ENCODE measurements around the gene AGMO. TPM values are rescaled to one million over a fixed set of nuclear protein-coding genes. Genes with fewer than 3 reads are reported as not detected.
"Not testable (repeated sequence)": the region's sequence is repeated elsewhere in the genome, so short reads cannot be mapped to it uniquely, and the experiment has no call there.

AGMO gene
- total RNA-seq, 2 donors from 2014 or later, result 0.37 to 0.47 TPM

- no peaks in the 10 kb centered on the region for H3K36me3 ChIP-seq
- no peaks in the 10 kb centered on the region for H3K4me1 ChIP-seq
- H3K4me3 ChIP-seq, result no peak overlapping the region
- no peak overlapping the region for H3K9ac ChIP-seq (ENCODE audit: low read depth in 2 of 2, low read length in 2 of 2)
- TF ChIP-seq CTCF (IDR thresholded peaks at IDR 0.05), result no peak
- DNase-seq, result no peak
- no peak overlapping the region for H3K27ac ChIP-seq
- no peaks in the 10 kb centered on the region for H3K27me3 ChIP-seq
- intact Hi-C loops (cut with DNase I), result no loop called here
- no peaks in the 10 kb centered on the region for H3K9me3 ChIP-seq
These were observed 4.6 kb downstream of the AGMO start for GRCh38 chr7:15557186-15557585.

GRCh38 chr7:15556339-15557105, 5.3 kb downstream of the AGMO start:
- no peaks in the 10 kb centered on the region for H3K9me3 ChIP-seq
- H3K4me3 ChIP-seq, result no peak overlapping the region
- H3K4me1 ChIP-seq, result no peaks in the 10 kb centered on the region
- no peak for DNase-seq
- no peaks in the 10 kb centered on the region for H3K36me3 ChIP-seq
- H3K27me3 ChIP-seq, result no peaks in the 10 kb centered on the region
- TF ChIP-seq CTCF (IDR thresholded peaks at IDR 0.05), result no peak
- intact Hi-C loops (cut with DNase I), result no loop called here
- H3K9ac ChIP-seq (ENCODE audit: low read depth in 2 of 2, low read length in 2 of 2), result no peak overlapping the region
- H3K27ac ChIP-seq, result no peak overlapping the region

DNA sequence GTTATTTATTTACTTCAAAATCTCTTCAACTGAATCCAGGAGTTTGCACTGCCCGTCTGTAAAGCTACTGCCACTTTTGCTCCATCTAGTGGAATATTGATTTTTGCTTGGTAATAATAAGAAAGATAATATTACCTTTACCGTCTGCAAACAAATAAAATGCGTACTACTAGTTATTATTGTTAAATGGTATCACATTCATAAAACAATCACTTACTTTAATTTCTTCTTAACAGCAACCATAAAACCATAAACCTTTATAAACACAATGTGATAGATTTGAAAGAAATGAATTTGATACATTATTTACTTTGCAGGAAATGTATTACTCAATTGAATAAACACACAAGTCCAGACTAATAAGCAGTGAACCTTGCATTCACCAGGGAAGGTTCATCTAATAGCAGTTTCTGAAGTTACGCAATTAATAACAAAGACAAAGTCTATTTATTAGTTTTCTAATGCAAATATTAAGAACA, 6.4 kb downstream of the AGMO start:
- no peaks in the 10 kb centered on the region for H3K27me3 ChIP-seq
- no peak for DNase-seq
- H3K9ac ChIP-seq (ENCODE audit: low read depth in 2 of 2, low read length in 2 of 2), result no peak overlapping the region
- intact Hi-C loops (cut with DNase I), result no loop called here
- no peaks in the 10 kb centered on the region for H3K4me1 ChIP-seq
- no peaks in the 10 kb centered on the region for H3K36me3 ChIP-seq
- H3K4me3 ChIP-seq, result no peak overlapping the region
- H3K9me3 ChIP-seq, result no peaks in the 10 kb centered on the region
- no peak overlapping the region for H3K27ac ChIP-seq
- TF ChIP-seq CTCF (IDR thresholded peaks at IDR 0.05), result no peak

DNA sequence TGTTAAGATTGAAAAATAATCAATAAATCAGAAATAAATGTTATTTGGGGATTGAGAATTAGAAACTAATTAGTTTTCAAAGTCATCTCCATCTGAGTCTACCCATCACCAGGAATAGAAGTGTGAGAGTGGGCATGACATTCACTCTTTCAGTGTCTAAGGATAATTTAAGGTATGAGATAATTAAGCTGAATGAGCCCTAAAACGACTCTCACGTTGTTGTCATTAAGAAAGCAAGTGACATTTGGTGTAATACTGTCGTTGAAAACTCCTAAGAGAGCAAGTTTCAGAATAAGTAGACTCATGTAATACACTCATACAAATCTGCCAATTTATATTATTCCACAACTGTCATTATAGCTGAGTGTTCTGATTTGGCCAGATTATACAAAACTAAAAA, 7.1 kb downstream of the AGMO start:
- no peaks in the 10 kb centered on the region for H3K27me3 ChIP-seq
- H3K27ac ChIP-seq, result no peak overlapping the region
- no peak for DNase-seq
- TF ChIP-seq CTCF (IDR thresholded peaks at IDR 0.05), result no peak
- no peaks in the 10 kb centered on the region for H3K4me1 ChIP-seq
- no peaks in the 10 kb centered on the region for H3K9me3 ChIP-seq
- no peaks in the 10 kb centered on the region for H3K36me3 ChIP-seq
- intact Hi-C loops (cut with DNase I), result no loop called here
- no peak overlapping the region for H3K9ac ChIP-seq (ENCODE audit: low read depth in 2 of 2, low read length in 2 of 2)
- no peak overlapping the region for H3K4me3 ChIP-seq

DNA sequence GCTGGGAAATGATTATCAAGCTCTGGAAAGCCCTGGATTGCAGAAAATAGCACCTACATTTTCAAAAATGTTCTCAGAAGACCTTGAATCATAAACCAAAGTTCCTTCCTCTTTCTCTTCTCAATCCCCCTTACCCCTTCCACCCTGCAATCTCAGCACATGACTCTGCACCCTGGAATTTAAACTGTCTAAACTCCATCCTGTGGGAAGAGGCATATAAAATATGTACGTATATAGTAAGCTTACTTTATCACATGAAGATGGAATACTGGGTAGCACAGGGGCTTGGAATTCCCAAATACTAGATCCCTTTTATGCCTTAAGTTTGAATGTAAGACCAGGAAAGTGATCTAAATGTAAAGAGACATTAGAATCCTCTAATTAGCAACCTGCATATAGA, 7.7 kb downstream of the AGMO start:
- Histone ChIP-seq H3K36me3 (no peaks in the 10 kb centered on the region), H3K9me3 (no peaks in the 10 kb centered on the region), H3K4me1 (no peaks in the 10 kb centered on the region), H3K27ac (no peak overlapping the region), H3K4me3 (no peak overlapping the region), H3K9ac (ENCODE audit: low read depth in 2 of 2, low read length in 2 of 2) (no peak overlapping the region), H3K27me3 (no peaks in the 10 kb centered on the region)
- intact Hi-C loops (cut with DNase I), result no loop called here
- no peak for TF ChIP-seq CTCF (IDR thresholded peaks at IDR 0.05)
- DNase-seq, result no peak

DNA sequence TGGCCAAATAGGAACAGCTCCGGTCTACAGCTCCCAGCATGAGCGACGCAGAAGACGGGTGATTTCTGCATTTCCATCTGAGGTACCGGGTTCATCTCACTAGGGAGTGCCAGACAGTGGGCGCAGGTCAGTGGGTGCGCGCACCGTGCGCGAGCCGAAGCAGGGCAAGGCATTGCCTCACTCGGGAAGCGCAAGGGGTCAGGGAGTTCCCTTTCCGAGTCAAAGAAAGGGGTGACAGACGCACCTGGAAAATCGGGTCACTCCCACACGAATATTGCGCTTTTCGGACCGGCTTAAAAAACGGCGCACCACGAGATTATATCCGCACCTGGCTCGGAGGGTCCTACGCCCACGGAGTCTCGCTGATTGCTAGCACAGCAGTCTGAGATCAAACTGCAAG, 14.5 kb downstream of the AGMO start:
- H3K27me3 ChIP-seq; intact Hi-C loops (cut with DNase I); H3K27ac ChIP-seq; H3K36me3 ChIP-seq; H3K4me1 ChIP-seq; H3K9me3 ChIP-seq; DNase-seq; H3K9ac ChIP-seq (ENCODE audit: low read depth in 2 of 2, low read length in 2 of 2); H3K4me3 ChIP-seq: not testable (repeated sequence)

Measured in colonic mucosa (tissue), 4 donors.